ENCODE data around the gene KCNH5.

KCNH5 gene, protein sequence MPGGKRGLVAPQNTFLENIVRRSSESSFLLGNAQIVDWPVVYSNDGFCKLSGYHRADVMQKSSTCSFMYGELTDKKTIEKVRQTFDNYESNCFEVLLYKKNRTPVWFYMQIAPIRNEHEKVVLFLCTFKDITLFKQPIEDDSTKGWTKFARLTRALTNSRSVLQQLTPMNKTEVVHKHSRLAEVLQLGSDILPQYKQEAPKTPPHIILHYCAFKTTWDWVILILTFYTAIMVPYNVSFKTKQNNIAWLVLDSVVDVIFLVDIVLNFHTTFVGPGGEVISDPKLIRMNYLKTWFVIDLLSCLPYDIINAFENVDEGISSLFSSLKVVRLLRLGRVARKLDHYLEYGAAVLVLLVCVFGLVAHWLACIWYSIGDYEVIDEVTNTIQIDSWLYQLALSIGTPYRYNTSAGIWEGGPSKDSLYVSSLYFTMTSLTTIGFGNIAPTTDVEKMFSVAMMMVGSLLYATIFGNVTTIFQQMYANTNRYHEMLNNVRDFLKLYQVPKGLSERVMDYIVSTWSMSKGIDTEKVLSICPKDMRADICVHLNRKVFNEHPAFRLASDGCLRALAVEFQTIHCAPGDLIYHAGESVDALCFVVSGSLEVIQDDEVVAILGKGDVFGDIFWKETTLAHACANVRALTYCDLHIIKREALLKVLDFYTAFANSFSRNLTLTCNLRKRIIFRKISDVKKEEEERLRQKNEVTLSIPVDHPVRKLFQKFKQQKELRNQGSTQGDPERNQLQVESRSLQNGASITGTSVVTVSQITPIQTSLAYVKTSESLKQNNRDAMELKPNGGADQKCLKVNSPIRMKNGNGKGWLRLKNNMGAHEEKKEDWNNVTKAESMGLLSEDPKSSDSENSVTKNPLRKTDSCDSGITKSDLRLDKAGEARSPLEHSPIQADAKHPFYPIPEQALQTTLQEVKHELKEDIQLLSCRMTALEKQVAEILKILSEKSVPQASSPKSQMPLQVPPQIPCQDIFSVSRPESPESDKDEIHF

DNA sequence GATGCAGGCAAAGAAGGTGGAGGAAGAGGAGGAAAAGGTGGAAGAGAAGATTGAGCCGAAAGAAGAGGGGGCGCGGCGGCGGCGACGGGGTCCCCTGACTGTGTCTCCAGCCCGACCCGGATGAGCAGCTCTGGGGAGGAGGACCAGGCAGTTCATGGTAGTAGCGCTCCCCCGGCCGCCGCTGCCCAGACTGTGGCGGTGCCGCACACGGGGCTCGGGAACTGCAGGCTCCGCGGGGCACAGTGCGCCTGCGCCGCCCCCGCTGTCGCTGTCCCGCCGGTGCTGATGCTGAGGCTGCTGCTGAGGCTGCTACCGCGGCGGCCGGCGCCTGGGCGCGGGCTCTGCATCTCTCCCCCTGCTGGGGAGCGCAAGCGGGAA is at the start of gene KCNH5:
Gene KCNH5, minus strand, starts transcription at position 225 of the 378 bp plus-strand sequence. CDS start 272 bp downstream, outside the sequence.
- no peak for DNase-seq

- no peak for DNase-seq
Observed at GRCh38 chr14:63091394-63091996, 46.2 kb upstream of the KCNH5 start.

GRCh38 chr14:63088865-63089264 is 43.6 kb upstream of the KCNH5 start:
- peak; percentile 34 for DNase-seq

DNA sequence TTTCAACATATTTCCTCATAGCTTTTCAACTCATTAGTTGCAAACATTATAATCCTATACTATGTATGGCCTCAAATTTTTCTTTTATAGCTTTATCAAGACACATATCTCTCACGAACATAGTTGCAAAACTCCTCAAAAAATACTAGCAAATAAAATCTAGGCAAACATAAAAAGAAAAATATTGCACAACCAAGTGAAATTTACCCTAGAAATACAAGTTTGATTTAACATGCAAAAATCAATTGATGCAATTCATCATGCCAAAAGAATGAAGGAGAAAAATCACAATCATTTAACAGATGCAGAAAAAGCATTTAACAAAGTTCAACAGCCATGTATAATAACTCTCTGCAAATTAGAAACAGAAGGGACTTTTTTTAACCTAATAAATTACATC is 33.3 kb upstream of the KCNH5 start:
- no peak for DNase-seq

DNA sequence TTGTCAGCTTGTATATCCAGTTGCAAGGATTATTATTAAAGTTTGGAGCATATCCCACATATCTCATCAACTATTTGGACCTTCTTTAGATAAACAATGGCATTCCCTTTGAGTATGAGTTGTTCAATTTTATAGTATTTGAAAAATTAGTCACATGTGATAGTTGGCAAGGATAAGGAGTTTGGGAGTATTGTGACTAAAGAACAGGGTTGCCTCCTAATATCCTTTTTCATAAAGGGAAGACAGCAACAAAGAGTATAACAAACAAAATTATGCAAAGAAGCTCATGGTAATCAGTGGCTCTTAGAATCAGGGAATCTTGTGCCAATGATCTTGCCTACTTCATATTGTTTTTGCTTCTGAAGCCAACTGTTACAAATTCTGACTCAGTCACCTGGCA is 31.2 kb upstream of the KCNH5 start:
- no peak for DNase-seq

DNA sequence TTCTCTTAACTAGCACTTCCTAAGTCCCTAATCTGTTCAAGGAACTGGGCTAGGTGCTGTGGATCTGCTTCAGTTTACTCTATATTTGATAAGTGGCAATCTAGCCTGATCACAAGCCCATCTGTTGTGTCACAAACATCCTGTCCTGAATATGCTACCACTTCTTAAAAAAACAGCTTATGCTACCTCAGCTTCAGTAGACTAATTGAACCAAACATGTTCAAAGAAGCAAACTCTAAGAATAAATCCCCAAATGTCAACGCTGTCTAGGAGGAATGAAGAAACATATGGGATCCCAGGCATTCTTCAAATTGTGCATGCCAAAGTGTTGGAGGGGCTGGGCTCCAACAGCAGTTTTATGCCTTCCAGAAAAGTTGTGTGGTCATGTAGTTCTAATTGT is 10.4 kb upstream of the KCNH5 start:
- no peak for DNase-seq

DNA sequence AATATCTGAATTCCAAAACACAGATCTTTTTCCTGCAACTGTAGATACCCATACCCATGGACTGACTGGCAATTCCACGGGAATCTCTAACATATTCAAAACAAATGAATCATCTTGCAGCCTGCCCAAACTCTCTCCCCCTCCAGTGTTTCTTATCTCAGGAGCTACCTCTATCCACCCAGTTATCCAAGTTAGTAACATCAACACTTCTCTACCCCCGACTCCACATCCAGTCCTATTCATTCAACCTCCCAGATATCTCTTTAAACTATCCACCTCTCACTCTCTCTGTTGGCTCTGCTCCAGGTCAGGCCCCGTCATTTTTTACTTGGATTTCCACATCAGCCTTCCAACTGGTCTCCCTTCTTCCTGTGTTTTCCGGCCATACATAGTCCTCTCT is 6.7 kb upstream of the KCNH5 start:
- DNase-seq, result no peak

DNA sequence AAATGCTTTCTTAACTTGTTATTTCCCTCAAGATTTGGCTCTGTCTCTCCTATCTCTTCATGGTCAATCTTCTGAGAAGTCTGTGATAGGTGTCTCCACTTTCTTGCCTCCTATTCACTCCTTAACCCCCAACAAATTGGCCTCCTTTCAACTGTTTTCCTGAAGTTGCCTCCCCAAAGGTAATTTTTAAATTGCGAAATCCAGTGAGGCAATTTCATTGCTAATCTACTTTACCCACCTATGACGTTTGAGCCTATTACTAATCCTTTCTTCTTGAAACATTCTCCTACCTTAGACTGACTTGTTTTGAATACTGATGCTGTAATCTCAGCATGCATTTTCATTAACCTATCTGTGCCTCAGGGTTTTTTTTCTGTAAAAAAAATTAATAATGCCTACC is 6.0 kb upstream of the KCNH5 start:
- no peak for DNase-seq

DNA sequence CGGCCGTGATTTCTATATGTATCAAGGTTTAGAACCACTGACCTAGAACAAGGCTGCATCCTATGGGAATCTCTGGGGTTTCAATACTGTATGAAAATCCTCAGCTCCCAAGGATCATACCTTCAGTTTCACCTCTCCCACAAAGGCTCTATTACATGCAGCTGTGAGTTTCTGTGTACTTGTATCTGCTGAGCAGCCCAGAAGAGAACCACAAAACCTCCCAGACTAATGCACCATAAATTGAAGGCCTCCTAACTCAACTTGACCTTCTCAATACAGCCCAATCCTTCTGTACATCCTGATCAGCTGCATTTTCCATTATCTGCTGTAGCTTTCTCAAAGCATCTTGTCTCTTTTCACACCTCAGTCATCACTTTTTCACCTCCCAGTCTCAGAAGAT is 5.4 kb upstream of the KCNH5 start:
- DNase-seq, result no peak

GRCh38 chr14:63046339-63047268 is 1.3 kb upstream of the KCNH5 start:
- no peak for DNase-seq

DNA sequence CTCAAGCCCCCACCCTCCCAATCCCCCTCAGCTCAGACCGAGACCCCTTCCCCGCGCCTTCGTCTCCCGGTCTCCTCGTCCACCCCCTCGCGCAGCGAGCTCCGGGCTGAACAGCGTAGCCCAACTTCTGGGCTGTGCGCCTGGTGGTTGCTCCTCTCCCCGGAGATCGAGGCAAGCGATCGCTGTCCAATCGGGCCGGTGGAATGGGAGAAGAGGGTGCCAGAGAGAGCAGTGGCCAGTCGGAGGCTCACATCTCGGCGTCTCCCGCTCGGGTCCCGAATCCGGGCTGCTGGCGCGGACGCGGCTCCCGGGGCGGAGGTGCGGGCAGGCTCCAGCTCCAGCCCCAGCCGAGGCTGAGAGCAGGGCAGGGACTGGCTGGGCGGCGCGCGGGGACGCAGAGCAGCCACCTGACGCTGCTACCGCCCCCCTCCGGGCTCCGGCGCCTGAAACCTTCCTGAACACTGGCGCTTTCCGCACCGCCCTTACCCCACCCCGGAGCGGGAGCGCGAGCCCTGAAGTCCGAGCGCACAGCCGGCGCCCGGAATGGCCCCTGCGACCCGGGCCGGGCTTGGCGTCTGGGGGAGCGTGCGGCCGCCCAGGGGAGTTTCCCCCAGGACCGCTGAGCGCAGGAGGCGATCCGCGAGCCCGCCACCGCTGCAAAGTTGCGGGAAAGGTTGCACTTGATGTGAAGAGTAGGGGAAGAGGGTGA is 508 bp upstream of the KCNH5 start:
- peak; percentile 31 for DNase-seq

DNA sequence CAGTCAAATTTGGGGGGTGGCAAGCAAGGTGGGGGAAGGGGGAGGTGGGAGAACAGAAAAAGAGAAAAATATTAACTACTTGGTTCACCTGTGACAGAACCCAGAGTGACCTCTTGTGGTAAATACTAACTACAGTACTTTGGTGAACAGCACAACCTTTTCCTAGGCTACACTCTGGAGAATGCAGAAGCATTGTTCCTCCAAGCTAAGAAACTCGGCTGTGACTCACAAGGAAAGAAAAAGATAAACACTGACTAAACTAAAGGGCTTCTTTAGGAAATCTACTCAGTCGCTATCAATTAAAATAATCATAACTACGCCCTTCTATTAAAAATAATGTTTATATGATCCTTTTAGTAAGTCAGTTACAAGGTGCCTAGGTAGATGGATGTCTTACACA is 5.4 kb downstream of the KCNH5 start:
- DNase-seq, result no peak

DNA sequence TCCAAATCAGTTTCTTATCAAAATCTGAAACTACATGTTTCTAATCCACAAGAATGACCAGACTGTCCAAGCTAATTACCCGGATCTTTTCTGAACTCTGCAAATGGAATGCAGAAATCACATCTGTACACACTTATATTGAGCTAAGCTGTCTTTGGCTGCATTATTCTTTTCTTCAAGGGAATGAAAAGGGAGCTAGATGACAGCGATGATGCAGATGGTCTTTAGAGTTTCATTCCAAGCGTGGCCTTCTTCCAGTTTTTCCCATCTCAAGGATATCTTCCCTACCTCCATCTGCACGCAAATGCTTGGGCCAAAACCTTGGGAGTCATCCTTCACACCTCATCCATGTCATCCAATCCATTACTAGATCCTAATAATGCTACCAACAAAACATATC is 12.6 kb downstream of the KCNH5 start:
- DNase-seq, result no peak

- DNase-seq, result no peak
Observed at GRCh38 chr14:63032076-63032475, 13.2 kb downstream of the KCNH5 start.

- DNase-seq, result no peak
Observed at GRCh38 chr14:63030113-63030512, 15.1 kb downstream of the KCNH5 start.

- no peak for DNase-seq
Observed at GRCh38 chr14:63027719-63028118, 17.5 kb downstream of the KCNH5 start.

DNA sequence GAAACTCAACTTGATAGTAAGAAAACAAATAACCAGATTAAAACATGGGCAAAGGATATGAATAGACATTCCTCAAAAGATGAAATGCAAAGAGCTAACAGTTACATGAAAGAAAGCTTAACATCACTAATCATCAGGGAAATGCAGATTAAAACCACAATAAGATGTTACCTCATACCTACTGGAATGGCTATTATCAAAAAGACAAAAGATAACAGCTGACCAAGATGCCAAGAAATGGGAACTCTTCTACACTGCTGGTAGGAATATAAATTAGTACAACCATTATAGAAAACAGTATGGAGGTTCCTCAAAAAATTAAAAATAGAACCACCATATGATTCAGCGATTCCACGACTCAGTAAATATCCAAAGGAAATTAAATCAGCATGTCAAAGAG is 18.8 kb downstream of the KCNH5 start:
- no peak for DNase-seq

DNA sequence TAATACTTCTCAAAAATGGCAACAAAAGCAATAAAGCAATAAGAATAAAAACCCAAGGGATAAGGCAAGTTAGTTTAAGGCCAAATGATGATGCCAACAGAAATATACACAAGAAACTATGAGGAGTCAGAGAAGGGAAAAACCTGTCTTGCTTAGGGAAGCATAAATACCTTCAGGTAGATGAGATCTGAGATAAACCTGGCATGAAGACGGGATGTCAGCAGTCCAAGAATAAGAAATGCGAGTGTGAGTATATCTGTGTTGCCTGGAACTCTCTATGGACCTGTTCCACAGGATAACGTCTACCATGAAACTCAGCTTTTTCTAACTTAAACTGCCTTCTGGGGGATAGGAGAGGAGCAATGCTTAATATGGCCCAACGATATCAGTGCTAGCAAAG is 30.6 kb downstream of the KCNH5 start:
- DNase-seq, result no peak

DNA sequence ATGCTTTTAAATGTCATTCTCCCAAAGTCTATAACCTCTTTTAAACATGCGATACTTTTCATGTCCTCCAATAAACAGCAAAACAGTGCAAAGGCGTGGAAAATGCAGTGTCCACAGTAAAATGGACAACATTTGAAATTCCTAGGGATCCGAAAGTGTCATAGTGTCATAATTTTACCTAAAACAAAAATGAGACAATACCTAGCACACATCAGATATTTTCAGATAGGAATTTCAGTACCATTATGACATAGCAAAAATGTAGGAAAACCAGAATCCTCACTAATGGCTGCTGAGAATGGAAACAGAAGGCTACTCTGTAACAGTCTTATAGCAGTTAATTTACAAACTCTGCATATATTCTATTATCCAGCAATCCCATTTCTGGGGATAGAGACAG is 33.1 kb downstream of the KCNH5 start:
- no peak for DNase-seq

DNA sequence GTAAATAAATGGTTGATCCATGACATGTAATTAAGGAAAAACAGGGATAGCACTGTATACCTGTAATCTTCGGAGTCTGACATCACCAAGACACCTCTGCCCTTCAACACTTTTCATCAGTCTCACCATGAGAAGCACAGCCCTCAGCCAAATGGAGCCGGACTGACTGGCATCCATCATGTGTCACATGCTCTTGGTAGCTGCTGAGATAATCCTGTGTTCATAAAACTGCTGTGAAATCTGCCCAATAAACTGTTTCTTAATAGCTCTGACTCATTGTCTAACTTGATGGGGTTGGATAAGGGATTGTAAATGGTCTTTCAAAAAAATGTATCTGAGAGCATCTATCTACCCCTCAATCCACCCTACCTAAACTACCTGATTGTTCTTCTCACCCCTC is 33.6 kb downstream of the KCNH5 start:
- no peak for DNase-seq

GRCh38 chr14:63009495-63009894 is 35.8 kb downstream of the KCNH5 start:
- no peak for DNase-seq

GRCh38 chr14:63006531-63006930 is 38.7 kb downstream of the KCNH5 start:
- no peak for DNase-seq

All from NCI-H2029 (cell line).